Measurements from ENCODE around the gene NUBP2. TPM values are rescaled to one million over a fixed set of nuclear protein-coding genes. Genes with fewer than 3 reads are reported as not detected.

The NUBP2 gene
- polyA plus RNA-seq, 2 donors, result 41.5 to 57.8 TPM

DNA sequence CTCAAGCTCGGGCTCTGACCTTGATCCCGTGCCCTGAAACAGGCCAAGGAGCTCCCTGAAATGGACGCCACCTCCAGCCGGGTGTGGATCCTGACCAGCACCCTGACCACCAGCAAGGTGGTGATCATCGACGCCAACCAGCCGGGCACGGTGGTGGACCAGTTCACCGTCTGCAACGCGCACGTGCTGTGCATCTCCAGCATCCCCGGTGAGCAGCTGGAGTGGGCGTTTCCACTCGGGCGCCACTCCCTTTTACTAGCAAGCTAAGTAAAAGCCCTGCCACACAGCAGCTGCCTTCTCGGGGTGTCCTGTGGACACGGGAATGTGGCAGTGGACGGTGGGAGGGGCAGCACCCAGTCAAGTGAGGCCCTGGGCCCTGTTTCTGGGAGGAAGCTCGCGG is 17.8 kb upstream of the NUBP2 start:
- WGBS, 2 donors, result 87 to 92% methylated on average over 21 of the region's 21 CpGs
- Histone ChIP-seq H3K27me3 (ENCODE audit: control insufficient read depth in 1 of 2, insufficient read depth in 2 of 2, low read length in 2 of 2) (no peaks in the 10 kb centered on the region), H3K36me3 (ENCODE audit: control insufficient read depth in 2 of 2, insufficient read depth in 2 of 2, low read length in 1 of 2) (peaks cover 7 to 72% of the 10 kb centered on the region in 2 donors), H3K27ac (ENCODE audit: low read depth in 2 of 2, low read length in 1 of 2) (no peak overlapping the region), H3K9me3 (ENCODE audit: control insufficient read depth in 2 of 2, insufficient read depth in 1 of 2, low read depth in 1 of 2, low read length in 1 of 2) (peaks cover 0 to 1% of the 10 kb centered on the region in 2 donors), H3K4me1 (ENCODE audit: control insufficient read depth in 2 of 2, insufficient read depth in 2 of 2, low read length in 1 of 2) (peaks cover 0 to 10% of the 10 kb centered on the region in 2 donors), H3K4me3 (ENCODE audit: low read depth in 1 of 2, low read length in 2 of 2) (no peak overlapping the region)

- Histone ChIP-seq H3K9me3 (ENCODE audit: control insufficient read depth in 2 of 2, insufficient read depth in 1 of 2, low read depth in 1 of 2, low read length in 1 of 2) (peaks cover 0 to 1% of the 10 kb centered on the region in 2 donors), H3K36me3 (ENCODE audit: control insufficient read depth in 2 of 2, insufficient read depth in 2 of 2, low read length in 1 of 2) (peaks cover 7 to 66% of the 10 kb centered on the region in 2 donors)
- 88 to 89% methylated on average over 16 to 22 of the region's 22 CpGs for WGBS, 2 donors
Observed at GRCh38 chr16:1765826-1766225, 16.9 kb upstream of the NUBP2 start.

DNA sequence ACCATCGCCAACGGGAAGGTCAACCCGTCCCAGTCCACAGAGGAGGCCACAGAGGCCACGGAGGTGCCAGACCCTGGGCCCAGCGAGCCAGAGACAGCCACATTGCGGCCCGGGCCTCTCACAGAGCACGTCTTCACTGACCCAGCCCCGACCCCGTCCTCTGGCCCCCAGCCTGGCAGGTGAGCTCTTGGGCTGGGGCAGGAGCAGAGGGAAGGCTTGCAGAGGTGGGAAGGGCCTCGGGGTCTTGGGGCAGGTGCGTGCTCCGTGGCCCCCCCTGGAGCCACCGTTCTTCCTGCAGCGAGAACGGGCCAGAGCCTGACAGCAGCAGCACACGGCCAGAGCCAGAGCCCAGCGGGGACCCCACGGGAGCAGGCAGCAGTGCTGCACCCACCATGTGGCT is 16.5 kb upstream of the NUBP2 start:
- whole genome bisulfite sequencing, 2 donors, result 78 to 81% methylated on average over 19 of the region's 19 CpGs
- Histone ChIP-seq H3K36me3 (ENCODE audit: control insufficient read depth in 2 of 2, insufficient read depth in 2 of 2, low read length in 1 of 2) (peaks cover 7 to 62% of the 10 kb centered on the region in 2 donors), H3K4me1 (ENCODE audit: control insufficient read depth in 2 of 2, insufficient read depth in 2 of 2, low read length in 1 of 2) (peaks cover 0 to 14% of the 10 kb centered on the region in 2 donors), H3K27me3 (ENCODE audit: control insufficient read depth in 1 of 2, insufficient read depth in 2 of 2, low read length in 2 of 2) (no peaks in the 10 kb centered on the region), H3K27ac (ENCODE audit: low read depth in 2 of 2, low read length in 1 of 2) (no peak overlapping the region), H3K4me3 (ENCODE audit: low read depth in 1 of 2, low read length in 2 of 2) (no peak overlapping the region), H3K9me3 (ENCODE audit: control insufficient read depth in 2 of 2, insufficient read depth in 1 of 2, low read depth in 1 of 2, low read length in 1 of 2) (peaks cover 0 to 1% of the 10 kb centered on the region in 2 donors)

More at GRCh38 chr16:1765826-1766225, 16.9 kb upstream of the NUBP2 start:
- no peak overlapping the region for H3K4me3 ChIP-seq (ENCODE audit: low read depth in 1 of 2, low read length in 2 of 2)
- peaks cover 0 to 14% of the 10 kb centered on the region in 2 donors for H3K4me1 ChIP-seq (ENCODE audit: control insufficient read depth in 2 of 2, insufficient read depth in 2 of 2, low read length in 1 of 2)
- no peak overlapping the region for H3K27ac ChIP-seq (ENCODE audit: low read depth in 2 of 2, low read length in 1 of 2)
- no peaks in the 10 kb centered on the region for H3K27me3 ChIP-seq (ENCODE audit: control insufficient read depth in 1 of 2, insufficient read depth in 2 of 2, low read length in 2 of 2)

GRCh38 chr16:1766701-1767100 is 16.1 kb upstream of the NUBP2 start:
- Histone ChIP-seq H3K4me1 (ENCODE audit: control insufficient read depth in 2 of 2, insufficient read depth in 2 of 2, low read length in 1 of 2) (peaks cover 0 to 14% of the 10 kb centered on the region in 2 donors), H3K27me3 (ENCODE audit: control insufficient read depth in 1 of 2, insufficient read depth in 2 of 2, low read length in 2 of 2) (no peaks in the 10 kb centered on the region), H3K27ac (ENCODE audit: low read depth in 2 of 2, low read length in 1 of 2) (no peak overlapping the region), H3K4me3 (ENCODE audit: low read depth in 1 of 2, low read length in 2 of 2) (no peak overlapping the region), H3K36me3 (ENCODE audit: control insufficient read depth in 2 of 2, insufficient read depth in 2 of 2, low read length in 1 of 2) (peaks cover 7 to 62% of the 10 kb centered on the region in 2 donors), H3K9me3 (ENCODE audit: control insufficient read depth in 2 of 2, insufficient read depth in 1 of 2, low read depth in 1 of 2, low read length in 1 of 2) (peaks cover 0 to 1% of the 10 kb centered on the region in 2 donors)
- WGBS, 2 donors, result 60 to 62% methylated on average over 18 of the region's 18 CpGs

DNA sequence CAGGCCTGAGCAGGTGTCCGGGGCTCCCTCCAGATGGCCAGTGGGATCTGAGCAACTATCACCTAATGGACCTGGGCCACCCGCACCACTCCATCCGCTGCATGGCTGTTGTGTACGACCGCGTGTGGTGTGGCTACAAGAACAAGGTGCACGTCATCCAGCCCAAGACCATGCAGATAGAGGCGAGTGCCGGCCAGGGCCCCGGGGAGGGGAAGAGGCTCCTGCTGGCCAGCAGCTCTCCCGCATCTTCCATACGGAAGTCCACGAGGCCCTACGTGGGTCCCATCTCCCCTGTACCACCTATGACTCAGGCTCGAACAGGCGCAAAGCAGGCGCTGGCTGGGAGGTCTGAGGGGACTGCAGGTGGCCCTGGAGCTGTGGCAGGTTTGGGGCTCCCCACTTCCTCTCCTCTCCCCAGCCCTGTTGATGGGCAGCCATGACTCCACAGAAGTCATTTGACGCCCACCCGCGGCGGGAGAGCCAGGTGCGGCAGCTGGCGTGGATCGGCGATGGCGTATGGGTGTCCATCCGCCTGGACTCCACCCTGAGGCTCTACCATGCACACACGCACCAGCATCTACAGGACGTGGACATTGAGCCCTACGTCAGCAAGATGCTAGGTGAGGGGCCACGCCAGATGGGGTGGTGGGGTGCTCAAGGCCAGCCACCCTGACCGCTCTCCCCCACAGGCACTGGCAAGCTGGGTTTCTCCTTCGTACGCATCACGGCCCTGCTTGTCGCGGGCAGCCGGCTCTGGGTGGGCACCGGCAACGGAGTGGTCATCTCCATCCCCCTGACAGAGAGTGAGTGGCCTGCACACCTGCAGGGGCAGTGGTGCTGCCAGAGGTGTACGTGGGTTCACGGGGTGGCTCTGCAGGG is 15.4 kb upstream of the NUBP2 start:
- Histone ChIP-seq H3K4me1 (ENCODE audit: control insufficient read depth in 2 of 2, insufficient read depth in 2 of 2, low read length in 1 of 2) (peaks cover 0 to 20% of the 10 kb centered on the region in 2 donors), H3K27ac (ENCODE audit: low read depth in 2 of 2, low read length in 1 of 2) (no peak overlapping the region), H3K4me3 (ENCODE audit: low read depth in 1 of 2, low read length in 2 of 2) (no peak overlapping the region), H3K36me3 (ENCODE audit: control insufficient read depth in 2 of 2, insufficient read depth in 2 of 2, low read length in 1 of 2) (peaks cover 7 to 60% of the 10 kb centered on the region in 2 donors), H3K9me3 (ENCODE audit: control insufficient read depth in 2 of 2, insufficient read depth in 1 of 2, low read depth in 1 of 2, low read length in 1 of 2) (no peaks in the 10 kb centered on the region), H3K27me3 (ENCODE audit: control insufficient read depth in 1 of 2, insufficient read depth in 2 of 2, low read length in 2 of 2) (no peaks in the 10 kb centered on the region)
- 89 to 90% methylated on average over 42 of the region's 42 CpGs for WGBS, 2 donors

GRCh38 chr16:1768061-1768766 is 14.5 kb upstream of the NUBP2 start:
- peaks cover 0 to 20% of the 10 kb centered on the region in 2 donors for H3K4me1 ChIP-seq (ENCODE audit: control insufficient read depth in 2 of 2, insufficient read depth in 2 of 2, low read length in 1 of 2)
- H3K9me3 ChIP-seq (ENCODE audit: control insufficient read depth in 2 of 2, insufficient read depth in 1 of 2, low read depth in 1 of 2, low read length in 1 of 2), result no peaks in the 10 kb centered on the region
- whole genome bisulfite sequencing, 2 donors, result 85 to 88% methylated on average over 41 of the region's 41 CpGs
- H3K27ac ChIP-seq (ENCODE audit: low read depth in 2 of 2, low read length in 1 of 2), result no peak overlapping the region
- H3K36me3 ChIP-seq (ENCODE audit: control insufficient read depth in 2 of 2, insufficient read depth in 2 of 2, low read length in 1 of 2), result peaks cover 7 to 52% of the 10 kb centered on the region in 2 donors
- H3K27me3 ChIP-seq (ENCODE audit: control insufficient read depth in 1 of 2, insufficient read depth in 2 of 2, low read length in 2 of 2), result no peaks in the 10 kb centered on the region
- no peak overlapping the region for H3K4me3 ChIP-seq (ENCODE audit: low read depth in 1 of 2, low read length in 2 of 2)

GRCh38 chr16:1768767-1769401 is 13.9 kb upstream of the NUBP2 start:
- H3K9me3 ChIP-seq (ENCODE audit: control insufficient read depth in 2 of 2, insufficient read depth in 1 of 2, low read depth in 1 of 2, low read length in 1 of 2), result no peaks in the 10 kb centered on the region
- no peak overlapping the region for H3K27ac ChIP-seq (ENCODE audit: low read depth in 2 of 2, low read length in 1 of 2)
- no peaks in the 10 kb centered on the region for H3K27me3 ChIP-seq (ENCODE audit: control insufficient read depth in 1 of 2, insufficient read depth in 2 of 2, low read length in 2 of 2)
- peaks cover 7 to 52% of the 10 kb centered on the region in 2 donors for H3K36me3 ChIP-seq (ENCODE audit: control insufficient read depth in 2 of 2, insufficient read depth in 2 of 2, low read length in 1 of 2)
- H3K4me3 ChIP-seq (ENCODE audit: low read depth in 1 of 2, low read length in 2 of 2), result no peak overlapping the region
- H3K4me1 ChIP-seq (ENCODE audit: control insufficient read depth in 2 of 2, insufficient read depth in 2 of 2, low read length in 1 of 2), result peaks cover 0 to 22% of the 10 kb centered on the region in 2 donors
- 75 to 79% methylated on average over 11 to 26 of the region's 26 CpGs for WGBS, 2 donors

DNA sequence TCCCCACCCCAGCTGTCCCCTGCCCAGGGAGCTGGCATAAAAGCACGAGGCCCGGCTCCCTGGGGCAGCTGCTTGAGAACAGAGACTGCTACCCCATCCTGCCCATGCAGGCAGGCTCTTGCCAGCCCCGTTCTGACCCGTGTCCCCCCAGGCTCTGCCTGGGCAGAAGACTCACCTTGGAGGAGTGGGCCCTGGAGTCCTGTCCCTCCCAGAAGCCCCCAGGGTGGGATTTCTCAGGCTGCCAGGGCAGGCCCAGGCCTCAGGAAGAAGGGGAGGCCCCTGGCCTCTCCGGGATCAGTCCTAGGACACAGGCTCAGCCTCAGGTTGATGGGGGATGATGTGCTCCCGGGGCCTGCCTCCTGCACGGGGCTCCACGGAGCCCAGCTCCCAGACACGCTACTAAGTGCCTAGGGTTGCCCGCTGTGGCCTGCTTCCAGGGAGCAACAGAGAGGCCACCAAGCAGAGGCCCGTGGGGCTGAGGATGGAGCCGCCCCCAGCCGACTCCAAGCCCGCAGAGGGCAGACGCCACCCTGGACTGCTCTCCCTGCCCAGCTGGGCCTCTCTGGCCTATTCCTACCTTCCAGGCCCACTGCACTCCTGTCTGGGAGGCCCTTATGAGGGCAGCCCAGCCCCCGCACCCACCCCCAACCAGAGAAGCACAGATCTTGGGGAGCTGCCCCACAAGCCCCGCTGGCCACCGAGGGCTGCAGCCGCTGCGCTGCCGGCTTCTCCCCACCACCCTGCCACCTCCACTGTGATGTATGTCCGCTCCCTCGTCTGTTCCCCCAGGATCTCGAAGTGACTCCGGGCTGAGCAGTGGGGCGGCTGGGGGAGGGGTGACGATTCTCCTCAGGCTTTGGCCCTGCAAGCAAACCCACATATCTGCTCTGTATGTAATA is 13.1 kb upstream of the NUBP2 start:
- Histone ChIP-seq H3K27me3 (ENCODE audit: control insufficient read depth in 1 of 2, insufficient read depth in 2 of 2, low read length in 2 of 2) (no peaks in the 10 kb centered on the region), H3K27ac (ENCODE audit: low read depth in 2 of 2, low read length in 1 of 2) (peak overlapping the region in 1 of 2 donors; percentile 45), H3K4me1 (ENCODE audit: control insufficient read depth in 2 of 2, insufficient read depth in 2 of 2, low read length in 1 of 2) (peaks cover 4 to 25% of the 10 kb centered on the region in 2 donors), H3K4me3 (ENCODE audit: low read depth in 1 of 2, low read length in 2 of 2) (no peak overlapping the region), H3K9me3 (ENCODE audit: control insufficient read depth in 2 of 2, insufficient read depth in 1 of 2, low read depth in 1 of 2, low read length in 1 of 2) (no peaks in the 10 kb centered on the region), H3K36me3 (ENCODE audit: control insufficient read depth in 2 of 2, insufficient read depth in 2 of 2, low read length in 1 of 2) (peaks cover 7 to 44% of the 10 kb centered on the region in 2 donors)
- 71 to 72% methylated on average over 26 to 27 of the region's 27 CpGs for WGBS, 2 donors
